Mesenteric fat pad (tissue), 1 donor: Measurements from ENCODE around the gene CA7. TPM values are rescaled to one million over a fixed set of nuclear protein-coding genes. Genes with fewer than 3 reads are reported as not detected.

Experiments
- DNase-seq: peaks from one replicate; pipeline ENCODE4 v3.0.0-alpha.2; 2020; ENCODE audit warnings: low spot score
- long read RNA-seq: library from polyadenylated mRNA; unstranded; transcript quantifications from one replicate; pipeline ENCODE4 v2.0.0, GENCODE V29; 2020
- total RNA-seq: library from RNA; stranded (reverse); fragmentation: NEBNext Ultra II Directional; extraction: Animal tissue kit (Norgen Biotek cat#: 25700); gene quantifications from one replicate; pipeline ENCODE4 v1.2.1, GENCODE V29; 2021
- donor health status: DM: yes; HTN: yes; CAD: no.

The CA7 gene
- not detected for total RNA-seq
- long read RNA-seq, partial matches to known transcripts, result 0 of 2 reads
- long read RNA-seq, other reads (novel, unspliced or antisense), result 0 of 2 reads

- peak; percentile 87 for DNase-seq
These were observed at the start of gene CA7 for GRCh38 chr16:66844342-66845079. CA7 (plus strand) TSS chr16:66844414; CDS start chr16:66844488, 74 bp downstream.

GRCh38 chr16:66798161-66798560 lies 46.1 kb upstream of the CA7 start:
- no peak for DNase-seq

DNA sequence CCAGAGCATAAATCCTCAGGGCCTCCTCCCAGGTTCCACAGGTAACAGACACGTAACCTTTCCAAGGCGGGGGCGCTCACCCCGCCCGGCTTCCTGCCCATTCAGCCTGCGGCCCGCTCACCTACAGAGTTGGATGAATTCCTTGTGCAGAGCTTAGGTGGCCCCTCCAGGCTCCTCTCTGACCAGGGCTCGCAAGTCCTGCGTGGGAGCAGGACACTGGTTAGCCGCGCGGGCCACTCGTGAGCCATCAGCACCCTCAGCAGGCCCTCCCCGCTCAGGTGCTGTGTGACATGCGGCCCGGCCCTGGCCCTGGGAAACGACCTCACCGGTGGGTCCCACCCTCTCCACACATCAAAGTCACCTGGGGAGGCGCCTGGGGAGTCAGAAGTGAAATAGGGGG lies 43.4 kb upstream of the CA7 start:
- DNase-seq, result no peak

DNA sequence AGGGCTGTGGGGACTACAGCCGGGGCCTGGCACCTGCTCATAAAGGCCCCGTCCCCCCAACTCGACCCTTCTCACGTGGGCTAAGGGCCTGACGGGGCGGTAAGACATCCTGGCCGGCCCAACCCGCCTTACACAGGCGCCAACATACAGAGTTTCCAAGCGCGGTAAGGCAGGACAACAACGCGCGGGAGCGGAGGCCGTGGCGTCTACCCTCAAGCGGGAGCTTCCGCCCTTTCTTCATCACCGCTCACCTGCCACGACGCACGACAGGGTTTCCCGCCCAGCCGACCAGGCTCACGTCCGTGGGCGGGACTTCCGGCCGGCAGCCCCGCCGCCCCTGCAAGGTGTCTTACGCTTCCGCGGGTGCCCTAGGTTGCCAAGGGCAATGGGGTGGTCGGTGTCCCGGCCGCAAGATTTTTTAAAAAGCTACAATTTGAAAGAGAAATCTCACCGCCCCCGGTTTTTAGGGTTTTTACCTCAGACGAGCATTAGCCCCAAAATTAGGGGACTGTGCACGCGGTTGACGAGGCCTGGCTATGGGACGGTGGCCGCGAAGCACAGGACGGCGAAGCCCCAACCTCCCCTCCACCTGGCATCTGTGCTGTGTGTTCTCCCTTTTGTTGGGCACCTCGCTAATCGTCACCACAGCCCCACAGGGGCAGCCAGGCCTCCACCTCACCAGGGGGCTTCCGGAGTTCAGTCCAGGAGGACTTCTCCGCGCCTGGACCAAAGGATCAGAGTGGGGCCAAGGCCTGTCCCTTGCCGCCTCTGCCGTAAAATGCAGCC lies 42.7 kb upstream of the CA7 start, which contains the start of gene TERB1:
TSS of gene TERB1 (minus strand) at position 265 of the 786 bp plus-strand sequence. CDS start 4,786 bp downstream, outside the sequence.
- DNase-seq, result no peak

DNA sequence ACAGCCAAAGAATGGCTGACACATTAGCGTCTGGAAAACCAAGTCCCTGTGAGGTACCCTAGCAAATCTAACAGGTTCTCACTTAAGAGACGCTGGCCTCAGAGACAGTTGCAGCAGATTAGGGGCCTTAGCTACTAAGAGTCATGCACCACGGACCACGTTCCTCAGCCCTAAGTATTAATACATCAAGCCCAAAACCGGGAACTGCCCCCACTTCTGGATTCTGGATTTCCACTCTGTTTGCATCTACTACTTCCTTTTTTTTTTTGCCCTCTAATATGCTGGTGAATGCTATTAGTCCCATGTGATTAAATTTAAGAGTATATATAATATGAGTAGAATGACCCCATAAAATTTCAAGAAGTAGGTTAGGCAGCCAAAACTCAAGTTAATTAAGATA lies 42.1 kb upstream of the CA7 start:
- DNase-seq, result no peak

GRCh38 chr16:66809765-66810164 lies 34.4 kb upstream of the CA7 start:
- no peak for DNase-seq

DNA sequence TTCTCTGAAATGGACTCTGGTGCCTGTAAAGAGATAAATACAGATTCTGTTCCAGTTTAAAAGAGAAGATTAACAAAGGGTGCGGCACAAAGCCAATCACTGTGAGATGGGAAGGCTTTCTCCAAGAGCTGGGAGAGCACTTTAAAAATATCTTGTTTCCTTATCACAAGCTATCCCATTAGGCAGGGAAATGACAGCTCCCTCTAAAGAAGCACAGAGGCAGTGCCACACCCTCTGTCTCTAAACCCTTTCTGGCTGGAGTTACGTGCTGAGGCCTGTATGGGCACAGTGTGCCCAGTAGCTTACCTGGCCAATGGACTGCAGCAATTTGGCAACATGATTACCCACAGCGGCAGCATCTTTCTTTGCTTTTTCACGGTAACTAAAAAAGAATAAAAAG lies 33.8 kb upstream of the CA7 start:
- no peak for DNase-seq

DNA sequence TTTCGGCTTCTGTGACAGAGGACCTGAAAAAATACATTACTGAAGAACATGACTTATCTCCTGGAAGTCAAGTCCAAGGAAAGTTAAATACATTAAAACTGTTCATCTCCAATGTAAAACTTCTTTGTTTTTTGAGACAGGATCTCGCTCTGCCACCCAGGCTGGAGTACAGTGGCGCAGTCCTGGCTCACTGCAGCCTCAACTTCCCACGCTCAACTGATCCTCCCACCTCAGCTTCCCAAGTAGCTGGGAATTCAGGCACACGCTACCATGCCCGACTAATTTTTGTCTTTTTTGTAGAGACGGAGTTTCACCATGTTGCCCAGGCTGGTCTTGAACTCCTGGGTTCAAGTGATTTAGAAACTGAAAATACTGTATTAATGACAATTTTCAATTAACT lies 33.2 kb upstream of the CA7 start:
- DNase-seq, result no peak

DNA sequence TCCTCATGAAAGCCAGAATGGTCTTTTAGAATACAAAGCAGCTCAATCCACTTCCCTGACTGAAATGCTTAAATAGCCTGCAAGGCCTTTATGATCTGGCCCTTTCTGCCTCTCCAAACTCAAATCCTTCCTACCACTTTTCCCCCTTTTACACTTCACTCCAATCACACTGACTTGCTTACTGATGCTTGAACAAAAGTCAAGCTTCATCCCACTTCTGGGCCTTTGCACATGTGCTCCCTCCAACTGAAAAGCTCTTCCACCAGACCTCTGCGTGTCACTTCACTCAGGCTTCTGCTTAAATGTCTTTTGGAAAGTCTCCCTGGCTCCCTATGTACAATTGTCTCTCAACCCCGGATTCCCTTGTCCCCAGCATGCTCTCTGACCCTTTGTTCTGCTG lies 29.5 kb upstream of the CA7 start:
- no peak for DNase-seq

DNA sequence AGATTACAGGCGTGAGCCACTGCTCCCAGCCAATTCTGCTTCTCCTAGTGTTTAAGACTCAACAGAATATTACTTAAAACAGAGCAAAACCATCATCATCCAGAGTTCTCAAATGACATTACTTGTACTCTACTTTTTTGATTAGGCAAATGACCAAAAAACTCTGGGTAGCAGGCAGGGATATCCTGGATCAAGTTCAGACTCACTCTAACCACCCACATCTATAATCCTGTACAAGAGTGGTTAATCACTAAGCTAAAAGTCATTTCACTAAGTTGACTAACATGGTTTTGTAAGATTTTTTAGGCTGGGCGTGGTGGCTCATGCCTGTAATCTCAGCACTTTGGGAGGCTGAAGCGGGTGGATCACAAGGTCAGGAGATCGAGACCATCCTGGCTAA lies 20.2 kb upstream of the CA7 start:
- DNase-seq, result no peak

- DNase-seq, result peak; percentile 96
These were observed 13.5 kb upstream of the CA7 start, which contains the start of gene NAE1 for GRCh38 chr16:66830422-66831404. NAE1 (minus strand) TSS chr16:66830976; CDS start chr16:66830899, 77 bp downstream.

GRCh38 chr16:66832190-66832589 lies 12.0 kb upstream of the CA7 start:
- peak; percentile 35 for DNase-seq

- DNase-seq, result peak; percentile 9
These were observed 11.4 kb upstream of the CA7 start for GRCh38 chr16:66832661-66833305.

- no peak for DNase-seq
These were observed 9.5 kb upstream of the CA7 start for GRCh38 chr16:66834746-66835145.

DNA sequence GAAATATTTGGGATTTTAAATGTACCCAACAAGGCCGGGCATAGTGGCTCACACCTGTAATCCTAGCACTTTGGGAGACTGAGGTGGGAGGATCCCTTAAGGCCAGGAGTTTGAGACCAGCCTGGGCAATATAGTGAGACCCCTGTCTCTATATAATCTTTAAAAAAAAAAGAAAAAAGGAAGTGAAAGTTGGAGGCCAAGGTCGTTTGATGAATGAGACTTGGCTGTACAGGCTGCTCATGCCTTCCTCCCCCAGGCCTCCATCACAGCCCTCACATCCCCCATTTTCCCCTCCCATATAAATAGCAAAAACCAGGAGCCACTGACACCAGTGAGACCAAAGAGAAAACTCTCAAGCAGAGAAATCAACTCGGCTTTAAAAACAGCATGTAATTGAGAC lies 3.3 kb upstream of the CA7 start:
- peak; percentile 4 for DNase-seq

DNA sequence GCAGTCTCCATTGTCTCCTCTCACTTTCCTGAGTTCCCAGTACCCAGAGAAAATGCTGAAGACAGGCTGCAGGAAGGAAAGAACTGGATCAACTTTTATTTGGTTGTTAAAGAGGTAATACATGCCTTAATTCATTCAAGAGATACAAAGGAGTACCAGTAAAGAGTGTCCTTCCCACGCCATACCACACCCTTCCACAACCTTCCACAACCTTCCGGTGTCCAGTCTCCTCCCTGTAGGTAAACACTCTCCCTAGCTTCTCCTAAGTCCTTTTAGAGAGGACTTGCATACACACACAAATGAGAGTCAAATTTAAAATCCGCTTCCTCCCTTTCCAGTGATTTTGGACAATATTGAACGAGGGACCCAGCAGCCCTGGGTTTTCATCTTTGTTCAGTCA lies 2.8 kb upstream of the CA7 start:
- no peak for DNase-seq

- DNase-seq, result peak; percentile 71
These were observed 1.4 kb upstream of the CA7 start for GRCh38 chr16:66842765-66843164.

DNA sequence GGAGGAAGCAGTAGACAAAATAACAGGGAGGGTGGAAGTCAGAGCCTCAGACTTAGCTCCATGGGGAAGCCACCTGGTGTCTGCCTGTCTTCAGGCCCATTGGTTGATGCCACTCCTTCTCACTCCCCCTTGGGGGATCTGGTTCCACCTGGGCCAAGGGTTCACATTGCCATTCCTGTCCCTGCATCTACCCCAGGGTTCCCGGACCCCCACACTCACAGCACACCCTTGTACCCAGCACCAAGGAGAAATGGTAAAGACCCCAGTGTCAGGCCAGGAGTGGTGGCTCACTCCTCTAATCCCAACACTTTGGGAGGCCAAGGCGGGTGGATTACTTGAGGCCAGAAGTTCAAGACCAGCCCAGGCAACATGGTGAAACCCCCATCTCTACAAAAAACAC lies 1.0 kb upstream of the CA7 start:
- peak; percentile 53 for DNase-seq

- no peak for DNase-seq
These were observed 239 bp upstream of the CA7 start for GRCh38 chr16:66844009-66844341.

GRCh38 chr16:66845080-66845410 lies 831 bp downstream of the CA7 start:
- DNase-seq, result no peak

- DNase-seq, result peak; percentile 78
These were observed 1.6 kb downstream of the CA7 start for GRCh38 chr16:66845791-66846221.
